Neural cell (in vitro differentiated cells): ENCODE results near the gene AK1. TPM values are rescaled to one million over a fixed set of nuclear protein-coding genes. Genes with fewer than 3 reads are reported as not detected.

Experiments used
- H2AFZ ChIP-seq: fragments of 200-600, 300-800 bp; sonication (generic), shearing (Covaris generic); 2 replicates; pipeline ENCODE4 v1.6.0; 2014; ENCODE audit warnings: low read depth, mild to moderate bottlenecking, antibody characterized with exemption, low read length, moderate library complexity
- H3F3A ChIP-seq: fragments of 200-600 bp; shearing (Covaris generic); 2 replicates; pipeline ENCODE4 v1.6.1; 2016; ENCODE audit warnings: mild to moderate bottlenecking, moderate library complexity, mixed read lengths, antibody characterized with exemption, low read length; ENCODE audit not compliant: insufficient read depth, poor library complexity, severe bottlenecking
- H3K27ac ChIP-seq: fragments of 200-600, 300-800 bp; sonication (generic), shearing (Covaris generic); 2 replicates; pipeline ENCODE4 v1.5.1; 2014; ENCODE audit warnings: mild to moderate bottlenecking, low read length, moderate library complexity
- H3K27me3 ChIP-seq: fragments of 300-800, 200-600 bp; sonication (generic), shearing (Covaris generic); 2 replicates; pipeline ENCODE4 v1.6.0; 2014; ENCODE audit warnings: mild to moderate bottlenecking, low read depth, low read length, moderate library complexity; ENCODE audit not compliant: insufficient read depth
- H3K36me3 ChIP-seq: fragments of 300-800, 200-600 bp; sonication (generic), shearing (Covaris generic); 2 replicates; pipeline ENCODE4 v1.5.1; 2014; ENCODE audit warnings: mild to moderate bottlenecking, antibody characterized with exemption, low read length, moderate library complexity; ENCODE audit not compliant: insufficient read depth
- H3K4me2 ChIP-seq: fragments of 300-800, 200-600 bp; sonication (generic), shearing (Covaris generic); 2 replicates; pipeline ENCODE4 v1.6.0; 2014; ENCODE audit warnings: mild to moderate bottlenecking, low read length
- H3K4me3 ChIP-seq: fragments of 300-800, 200-600 bp; sonication (generic), shearing (Covaris generic); 2 replicates; pipeline ENCODE4 v1.5.1; 2014; ENCODE audit warnings: mild to moderate bottlenecking, low read length, moderate library complexity
- H3K79me2 ChIP-seq: fragments of 200-600 bp; shearing (Covaris generic); replicated peaks from 2 replicates; pipeline ENCODE4 v1.6.0; 2014; ENCODE audit warnings: mild to moderate bottlenecking, low read length, moderate library complexity; ENCODE audit not compliant: insufficient read depth
- H3K9ac ChIP-seq: fragments of 300-800, 200-600 bp; sonication (generic), shearing (Covaris generic); 2 replicates; pipeline ENCODE4 v1.6.1; 2016; ENCODE audit warnings: mild to moderate bottlenecking, low read length, mixed read lengths
- H3K9me2 ChIP-seq: fragments of 200-600 bp; shearing (Covaris generic); 2 replicates; pipeline ENCODE4 v1.6.1; 2016; ENCODE audit warnings: mild to moderate bottlenecking, low read length, mixed read lengths; ENCODE audit not compliant: insufficient read depth
- H3K9me3 ChIP-seq: fragments of 200-600, 300-800 bp; sonication (generic), shearing (Covaris generic); 2 replicates; pipeline ENCODE4 v1.6.1; 2016; ENCODE audit warnings: mild to moderate bottlenecking, mixed run types, low read length, moderate library complexity, mixed read lengths
- H4K20me1 ChIP-seq: fragments of 200-600 bp; shearing (Covaris generic); 2 replicates; pipeline ENCODE4 v1.6.1; 2016; ENCODE audit warnings: mild to moderate bottlenecking, mixed run types; ENCODE audit not compliant: insufficient read depth
- CTCF ChIP-seq: fragments of 450-650 bp; IDR thresholded peaks from 2 replicates; pipeline ENCODE4 v1.5.1; 2014; ENCODE audit warnings: antibody characterized with exemption, mild to moderate bottlenecking, moderate library complexity; ENCODE audit not compliant: poor library complexity, severe bottlenecking
- EP300 ChIP-seq: fragments of 450-650 bp; conservative IDR thresholded peaks from 2 replicates; pipeline ENCODE4 v1.6.1; 2014; ENCODE audit warnings: antibody characterized with exemption, mild to moderate bottlenecking, moderate library complexity; ENCODE audit not compliant: poor library complexity, severe bottlenecking
- EZH2 ChIP-seq: fragments of 200-600, 300-800 bp; shearing (Covaris generic), sonication (generic); IDR thresholded peaks from 2 replicates; pipeline ENCODE4 v1.6.1; 2014; ENCODE audit warnings: antibody characterized with exemption, low read length, borderline replicate concordance, mild to moderate bottlenecking; ENCODE audit not compliant: insufficient read depth, poor library complexity, severe bottlenecking
- MXI1 ChIP-seq: fragments of 450-650 bp; conservative IDR thresholded peaks from 2 replicates; pipeline ENCODE4 v1.6.1; 2014; ENCODE audit warnings: antibody characterized with exemption, mild to moderate bottlenecking; ENCODE audit not compliant: poor library complexity, severe bottlenecking
- POLR2AphosphoS5 ChIP-seq: IDR thresholded peaks from 2 replicates; pipeline ENCODE4 v1.6.1; 2012
- RAD21 ChIP-seq: fragments of 450-650 bp; conservative IDR thresholded peaks from 2 replicates; pipeline ENCODE4 v1.6.1; 2014; ENCODE audit warnings: antibody characterized with exemption, mild to moderate bottlenecking, moderate library complexity
- SMC3 ChIP-seq: fragments of 450-650 bp; conservative IDR thresholded peaks from 2 replicates; pipeline ENCODE4 v1.6.1; 2014; ENCODE audit warnings: antibody characterized with exemption, mild to moderate bottlenecking, moderate library complexity; ENCODE audit not compliant: poor library complexity
- TAF1 ChIP-seq: IDR thresholded peaks from 2 replicates; pipeline ENCODE4 v1.6.1; 2012; ENCODE audit warnings: low read depth
- polyA plus RNA-seq: library from polyadenylated mRNA; depleted of rRNA; stranded (reverse); fragments of >200 nt; gene quantifications from 2 replicates; pipeline ENCODE4 v1.2.3, GENCODE V29; 2014
- TF ChIP-seq, protein P1 (sequence below): IDR thresholded peaks from 2 replicates; pipeline ENCODE4 v1.6.1; 2012; ENCODE audit warnings: borderline replicate concordance

AK1 gene
- polyA plus RNA-seq, 1 donor from 2014 or later: 105 TPM

- H3K79me2 ChIP-seq: no peaks in the 10 kb centered on the region
- no peaks in the 10 kb centered on the region for H3F3A ChIP-seq
- no peaks in the 10 kb centered on the region for H4K20me1 ChIP-seq
- no peak for TF ChIP-seq POLR2AphosphoS5
- no peak for TF ChIP-seq EZH2
- no peak for TF ChIP-seq TAF1
- TF ChIP-seq, protein P1, sequence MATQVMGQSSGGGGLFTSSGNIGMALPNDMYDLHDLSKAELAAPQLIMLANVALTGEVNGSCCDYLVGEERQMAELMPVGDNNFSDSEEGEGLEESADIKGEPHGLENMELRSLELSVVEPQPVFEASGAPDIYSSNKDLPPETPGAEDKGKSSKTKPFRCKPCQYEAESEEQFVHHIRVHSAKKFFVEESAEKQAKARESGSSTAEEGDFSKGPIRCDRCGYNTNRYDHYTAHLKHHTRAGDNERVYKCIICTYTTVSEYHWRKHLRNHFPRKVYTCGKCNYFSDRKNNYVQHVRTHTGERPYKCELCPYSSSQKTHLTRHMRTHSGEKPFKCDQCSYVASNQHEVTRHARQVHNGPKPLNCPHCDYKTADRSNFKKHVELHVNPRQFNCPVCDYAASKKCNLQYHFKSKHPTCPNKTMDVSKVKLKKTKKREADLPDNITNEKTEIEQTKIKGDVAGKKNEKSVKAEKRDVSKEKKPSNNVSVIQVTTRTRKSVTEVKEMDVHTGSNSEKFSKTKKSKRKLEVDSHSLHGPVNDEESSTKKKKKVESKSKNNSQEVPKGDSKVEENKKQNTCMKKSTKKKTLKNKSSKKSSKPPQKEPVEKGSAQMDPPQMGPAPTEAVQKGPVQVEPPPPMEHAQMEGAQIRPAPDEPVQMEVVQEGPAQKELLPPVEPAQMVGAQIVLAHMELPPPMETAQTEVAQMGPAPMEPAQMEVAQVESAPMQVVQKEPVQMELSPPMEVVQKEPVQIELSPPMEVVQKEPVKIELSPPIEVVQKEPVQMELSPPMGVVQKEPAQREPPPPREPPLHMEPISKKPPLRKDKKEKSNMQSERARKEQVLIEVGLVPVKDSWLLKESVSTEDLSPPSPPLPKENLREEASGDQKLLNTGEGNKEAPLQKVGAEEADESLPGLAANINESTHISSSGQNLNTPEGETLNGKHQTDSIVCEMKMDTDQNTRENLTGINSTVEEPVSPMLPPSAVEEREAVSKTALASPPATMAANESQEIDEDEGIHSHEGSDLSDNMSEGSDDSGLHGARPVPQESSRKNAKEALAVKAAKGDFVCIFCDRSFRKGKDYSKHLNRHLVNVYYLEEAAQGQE: no peak
- no peak for TF ChIP-seq MXI1
- TF ChIP-seq RAD21: no peak
- TF ChIP-seq SMC3: no peak
- no peak for TF ChIP-seq EP300
- no peak for TF ChIP-seq CTCF
- H3K9me3 ChIP-seq: no peaks in the 10 kb centered on the region
- no peaks in the 10 kb centered on the region for H3K36me3 ChIP-seq
- H3K4me2 ChIP-seq: no peak overlapping the region
- no peak overlapping the region for H2AFZ ChIP-seq
- no peak overlapping the region for H3K4me3 ChIP-seq
- no peaks in the 10 kb centered on the region for H3K9me2 ChIP-seq
- H3K27me3 ChIP-seq: peaks cover 4% of the 10 kb centered on the region
- H3K9ac ChIP-seq: no peak overlapping the region
- no peak overlapping the region for H3K27ac ChIP-seq
These were observed 45.2 kb downstream of the AK1 start for GRCh38 chr9:127832248-127832647.

- Histone ChIP-seq H3K27ac (no peak overlapping the region), H3K4me3 (no peak overlapping the region), H3K9me3 (no peaks in the 10 kb centered on the region), H3K36me3 (no peaks in the 10 kb centered on the region), H2AFZ (no peak overlapping the region), H4K20me1 (no peaks in the 10 kb centered on the region), H3F3A (no peaks in the 10 kb centered on the region), H3K27me3 (peaks cover 14% of the 10 kb centered on the region), H3K9ac (no peak overlapping the region), H3K9me2 (no peaks in the 10 kb centered on the region), H3K79me2 (no peaks in the 10 kb centered on the region), H3K4me2 (no peak overlapping the region)
- TF ChIP-seq CTCF (no peak), SMC3 (no peak), MXI1 (no peak), POLR2AphosphoS5 (no peak), TAF1 (no peak), EZH2 (no peak), RAD21 (no peak), EP300 (no peak)
- TF ChIP-seq, protein P1: no peak
These were observed 48.1 kb downstream of the AK1 start for GRCh38 chr9:127829205-127829906.
